HepG2 (cell line): ENCODE measurements around the gene HNRNPUL1. TPM values are rescaled to one million over a fixed set of nuclear protein-coding genes. Genes with fewer than 3 reads are reported as not detected.

Experiments
- ARNTL ChIP-seq: sonication (generic); formaldehyde crosslinking; IDR thresholded peaks from 2 replicates; pipeline ENCODE4 v1.4.0; 2020; ENCODE audit warnings: mild to moderate bottlenecking, missing genetic modification reagents
- CEBPB ChIP-seq: IDR thresholded peaks from 2 replicates; pipeline ENCODE4 v1.6.1; 2011; ENCODE audit warnings: low read depth, low read length, improper control_type of control experiment, borderline replicate concordance
- DPF2 ChIP-seq: sonication (generic); formaldehyde crosslinking; IDR thresholded peaks from 2 replicates; pipeline ENCODE4 v1.4.0; 2020; ENCODE audit warnings: mild to moderate bottlenecking, low read depth, missing genetic modification reagents, borderline replicate concordance
- ELF1 ChIP-seq: sonication (generic); formaldehyde crosslinking; IDR thresholded peaks from 2 replicates; pipeline ENCODE4 v1.4.0; 2020; ENCODE audit warnings: missing genetic modification reagents
- KDM5B ChIP-seq: sonication (generic); formaldehyde crosslinking; IDR thresholded peaks from 2 replicates; pipeline ENCODE4 v1.4.0; 2020; ENCODE audit warnings: missing genetic modification reagents, mild to moderate bottlenecking, borderline replicate concordance
- MAZ ChIP-seq, 2 experiments: sonication (generic) in 1 of 2; formaldehyde crosslinking in 1 of 2; IDR thresholded peaks; 2 replicates each; pipeline versions ENCODE4 v1.5.0 to v1.6.1; 2012 to 2020; ENCODE audit warnings: low read depth in 2 of 2, mild to moderate bottlenecking in 2 of 2, borderline replicate concordance in 1 of 2, improper control_type of control experiment in 1 of 2, low read length in 1 of 2, missing genetic modification reagents in 1 of 2, moderate library complexity in 1 of 2
- POLR2A ChIP-seq, 2 experiments: IDR thresholded peaks; 2 replicates each; pipeline ENCODE4 v1.6.1; 2011; ENCODE audit warnings: low read depth in 2 of 2, low read length in 2 of 2, mild to moderate bottlenecking in 1 of 2, moderate library complexity in 1 of 2; ENCODE audit not compliant: insufficient read depth in 1 of 2
- SP4 ChIP-seq: sonication (generic); formaldehyde crosslinking; IDR thresholded peaks from 2 replicates; pipeline ENCODE4 v1.8.1; 2023; ENCODE audit warnings: mild to moderate bottlenecking, missing genetic modification reagents
- YY1 ChIP-seq: IDR thresholded peaks from 2 replicates; pipeline ENCODE4 v1.6.1; 2011; ENCODE audit warnings: low read length, low read depth, moderate library complexity, mild to moderate bottlenecking; ENCODE audit not compliant: insufficient read depth, insufficient replicate concordance
- ZNF234 ChIP-seq: sonication (generic); formaldehyde crosslinking; conservative IDR thresholded peaks from 2 replicates; pipeline ENCODE4 v1.5.1; 2020; ENCODE audit warnings: mild to moderate bottlenecking, missing genetic modification reagents
- ZNF572 ChIP-seq: sonication (generic); formaldehyde crosslinking; IDR thresholded peaks from 2 replicates; pipeline ENCODE4 v1.5.1; 2020; ENCODE audit warnings: mild to moderate bottlenecking, missing genetic modification reagents
- polyA plus RNA-seq, 8 experiments: library from polyadenylated mRNA; depleted of rRNA in 3 of 8; stranded (reverse) in 7 of 8; unstranded in 1 of 8; fragments of >200 nt; fragmentation: Illumina TruSeq in 4 of 8; extraction: Trizol in 4 of 8; gene quantifications; 2 replicates each; pipeline versions ENCODE4 v1.2.1 to v1.2.3, GENCODE V29; 2011 to 2016; ENCODE audit warnings: low read depth in 4 of 8, missing spikeins in 1 of 8, mixed read lengths in 1 of 8; ENCODE audit not compliant: insufficient read depth in 1 of 8
- total RNA-seq, 5 experiments: library from RNA; depleted of rRNA; stranded (reverse); fragments of >200 nt; fragmentation: Illumina TruSeq; extraction: Trizol; gene quantifications; 2 replicates each; pipeline ENCODE4 v1.2.3, GENCODE V29; 2016; ENCODE audit warnings: low read depth in 1 of 5
- TF ChIP-seq, protein P1 (sequence below): sonication (generic); formaldehyde crosslinking; IDR thresholded peaks from 2 replicates; pipeline ENCODE4 v1.4.0; 2020; ENCODE audit warnings: missing genetic modification reagents
- TF ChIP-seq, protein P2 (sequence below): sonication (generic); formaldehyde crosslinking; IDR thresholded peaks from 2 replicates; pipeline ENCODE4 v1.8.1; 2023; ENCODE audit warnings: missing genetic modification reagents, mild to moderate bottlenecking, borderline replicate concordance
- TF ChIP-seq, protein P3 (sequence below): sonication (generic); formaldehyde crosslinking; IDR thresholded peaks from 2 replicates; pipeline ENCODE4 v1.4.0; 2020; ENCODE audit warnings: mild to moderate bottlenecking, missing genetic modification reagents

HNRNPUL1 gene
- total and polyA plus RNA-seq, 2 of the 13 experiments (the other 11 are each of a cell fraction or from before 2014, with no cell fraction given) = 30.9 to 81.7 TPM

DNA sequence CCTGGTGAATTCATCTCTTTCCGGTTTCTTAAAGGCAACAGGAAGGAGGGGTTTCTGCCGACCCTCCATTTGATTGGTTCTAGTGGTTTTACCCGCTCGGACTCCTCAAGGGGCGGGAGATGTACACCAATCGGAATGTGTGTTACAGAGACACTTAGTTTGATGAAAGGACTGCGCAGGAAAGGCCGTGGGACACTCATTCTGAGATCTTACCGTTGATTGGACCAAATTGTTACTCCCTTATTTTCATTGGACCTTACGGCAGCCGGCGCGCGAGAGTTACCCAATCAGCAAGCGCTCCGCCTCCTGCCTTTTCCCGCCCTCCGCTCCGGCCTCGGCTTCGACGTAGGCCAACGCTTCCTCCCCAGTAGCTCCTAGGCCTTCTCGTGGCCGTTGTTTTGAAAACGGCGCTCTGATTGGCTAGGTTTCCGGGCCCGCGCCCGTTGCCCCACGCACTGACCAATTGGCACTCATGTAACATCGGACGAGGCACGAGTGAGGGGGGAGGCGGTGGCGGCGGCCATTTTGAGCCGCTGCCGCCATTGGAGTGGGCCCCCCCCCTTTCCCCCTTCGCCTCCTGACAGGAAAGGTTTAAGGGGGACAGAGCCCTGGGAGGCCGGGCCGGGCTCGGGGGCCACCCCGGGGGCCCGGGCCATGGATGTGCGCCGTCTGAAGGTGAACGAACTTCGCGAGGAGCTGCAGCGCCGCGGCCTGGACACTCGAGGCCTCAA, at the start of gene HNRNPUL1 (continued):
- TF ChIP-seq MAZ (IDR thresholded peaks at IDR 0.05; ENCODE audit: borderline replicate concordance, low read depth, low read length) (peak; percentile 94), MAZ (CRISPR knock-in tag; IDR thresholded peaks at IDR 0.05; ENCODE audit: low read depth) (no peak; the same call in 1 of the 2 replicates), DPF2 (no peak), ELF1 (CRISPR knock-in tag) (peak; percentile 80), CEBPB (peak; percentile 22; the same call in 1 of the 2 replicates), ZNF572 (CRISPR knock-in tag) (0 out of 2 replicates have a peak, but pooled peaks have one; percentile 65), YY1 (peak; percentile 99), KDM5B (peak; percentile 88), SP4 (CRISPR knock-in tag) (peak; percentile 87), ARNTL (0 out of 2 replicates have a peak, but pooled peaks have one; percentile 6), ZNF234 (CRISPR knock-in tag) (0 out of 2 replicates have a peak, but pooled peaks have one; percentile 29), POLR2A (IDR thresholded peaks at IDR 0.05; ENCODE audit: insufficient read depth in 1 of 2, low read depth in 2 of 2, low read length in 2 of 2) (peak in 1 of 2 experiments; percentile 25; a peak in 3 of 4 replicates)
- TF ChIP-seq, protein P1, sequence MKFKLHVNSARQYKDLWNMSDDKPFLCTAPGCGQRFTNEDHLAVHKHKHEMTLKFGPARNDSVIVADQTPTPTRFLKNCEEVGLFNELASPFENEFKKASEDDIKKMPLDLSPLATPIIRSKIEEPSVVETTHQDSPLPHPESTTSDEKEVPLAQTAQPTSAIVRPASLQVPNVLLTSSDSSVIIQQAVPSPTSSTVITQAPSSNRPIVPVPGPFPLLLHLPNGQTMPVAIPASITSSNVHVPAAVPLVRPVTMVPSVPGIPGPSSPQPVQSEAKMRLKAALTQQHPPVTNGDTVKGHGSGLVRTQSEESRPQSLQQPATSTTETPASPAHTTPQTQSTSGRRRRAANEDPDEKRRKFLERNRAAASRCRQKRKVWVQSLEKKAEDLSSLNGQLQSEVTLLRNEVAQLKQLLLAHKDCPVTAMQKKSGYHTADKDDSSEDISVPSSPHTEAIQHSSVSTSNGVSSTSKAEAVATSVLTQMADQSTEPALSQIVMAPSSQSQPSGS = 0 out of 2 replicates have a peak, but pooled peaks have one; percentile 49
- TF ChIP-seq, protein P2, sequence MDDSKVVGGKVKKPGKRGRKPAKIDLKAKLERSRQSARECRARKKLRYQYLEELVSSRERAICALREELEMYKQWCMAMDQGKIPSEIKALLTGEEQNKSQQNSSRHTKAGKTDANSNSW (CRISPR knock-in tag) = peak; percentile 49; the same call in 1 of the 2 replicates
- TF ChIP-seq, protein P3, sequence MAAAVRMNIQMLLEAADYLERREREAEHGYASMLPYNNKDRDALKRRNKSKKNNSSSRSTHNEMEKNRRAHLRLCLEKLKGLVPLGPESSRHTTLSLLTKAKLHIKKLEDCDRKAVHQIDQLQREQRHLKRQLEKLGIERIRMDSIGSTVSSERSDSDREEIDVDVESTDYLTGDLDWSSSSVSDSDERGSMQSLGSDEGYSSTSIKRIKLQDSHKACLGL (CRISPR knock-in tag) = no peak; the same call in 1 of the 2 replicates
